ENCODE data around the gene FAM124A. TPM values are rescaled to one million over a fixed set of nuclear protein-coding genes. Genes with fewer than 3 reads are reported as not detected.

FAM124A gene
- total RNA-seq, 1 experiment from 2014 or later: 1.1 TPM

- ATAC-seq: no peak
Observed at GRCh38 chr13:51325837-51326236, 103.6 kb downstream of the FAM124A start.

GRCh38 chr13:51326777-51327176, 104.6 kb downstream of the FAM124A start:
- Histone ChIP-seq H3K9me3 (ENCODE audit: control insufficient read depth, insufficient read depth, low read depth, low read length) (no peaks in the 10 kb centered on the region), H3K4me3 (ENCODE audit: low read depth in 2 of 2, low read length in 2 of 2) (no peak overlapping the region), H3K27me3 (ENCODE audit: control insufficient read depth, insufficient read depth, low read length) (no peaks in the 10 kb centered on the region), H3K27ac (ENCODE audit: low read length) (no peak overlapping the region), H3K4me1 (ENCODE audit: control insufficient read depth, insufficient read depth, low read length) (no peaks in the 10 kb centered on the region), H3K36me3 (ENCODE audit: control insufficient read depth, insufficient read depth, low read length) (no peaks in the 10 kb centered on the region)
- CTCF ChIA-PET: no interaction called here
- no TSS peak for BruUV-seq (replicated peaks)
- POLR2A ChIA-PET: no interaction called here
- DNase-seq (ENCODE audit: low read depth, low spot score) (no peak), ATAC-seq (no peak)
- intact Hi-C loops (cut with micrococcal nuclease; ENCODE audit: unreplicated experiment) (no loop called here), in situ Hi-C loops (cut with HindIII; ENCODE audit: low pct_unique_long_range_greater_than_20kb, low sequenced_read_pairs) (no loop called here)
- TF ChIP-seq CTCF (IDR thresholded peaks at IDR 0.05) (no peak), TCF7L2 (IDR thresholded peaks at IDR 0.05; ENCODE audit: low read depth, low read length) (no peak), POLR2AphosphoS5 (IDR thresholded peaks at IDR 0.05; ENCODE audit: low read depth, low read length) (no peak), REST (IDR thresholded peaks at IDR 0.05; ENCODE audit: insufficient read depth in 1 of 2, low read depth in 2 of 2, low read length in 1 of 2) (no peak), SIN3A (IDR thresholded peaks at IDR 0.05; ENCODE audit: borderline replicate concordance, insufficient read depth, low read depth, low read length) (no peak)

More at GRCh38 chr13:51325837-51326236, 103.6 kb downstream of the FAM124A start:
- no peak overlapping the region for H3K4me3 ChIP-seq (ENCODE audit: low read depth in 2 of 2, low read length in 2 of 2)
- no TSS peak for BruUV-seq (replicated peaks)
- no peaks in the 10 kb centered on the region for H3K9me3 ChIP-seq (ENCODE audit: control insufficient read depth, insufficient read depth, low read depth, low read length)
- ChIA-PET POLR2A (no interaction called here), CTCF (no interaction called here)
- intact Hi-C loops (cut with micrococcal nuclease; ENCODE audit: unreplicated experiment) (no loop called here), in situ Hi-C loops (cut with HindIII; ENCODE audit: low pct_unique_long_range_greater_than_20kb, low sequenced_read_pairs) (no loop called here)
- TF ChIP-seq TCF7L2 (IDR thresholded peaks at IDR 0.05; ENCODE audit: low read depth, low read length): no peak
- no peak for TF ChIP-seq REST (IDR thresholded peaks at IDR 0.05; ENCODE audit: insufficient read depth in 1 of 2, low read depth in 2 of 2, low read length in 1 of 2)
- TF ChIP-seq POLR2AphosphoS5 (IDR thresholded peaks at IDR 0.05; ENCODE audit: low read depth, low read length): no peak
- TF ChIP-seq SIN3A (IDR thresholded peaks at IDR 0.05; ENCODE audit: borderline replicate concordance, insufficient read depth, low read depth, low read length): no peak
- TF ChIP-seq CTCF (IDR thresholded peaks at IDR 0.05): no peak
- no peaks in the 10 kb centered on the region for H3K27me3 ChIP-seq (ENCODE audit: control insufficient read depth, insufficient read depth, low read length)
- H3K4me1 ChIP-seq (ENCODE audit: control insufficient read depth, insufficient read depth, low read length): no peaks in the 10 kb centered on the region
- no peak for DNase-seq (ENCODE audit: low read depth, low spot score)
- no peaks in the 10 kb centered on the region for H3K36me3 ChIP-seq (ENCODE audit: control insufficient read depth, insufficient read depth, low read length)
- H3K27ac ChIP-seq (ENCODE audit: low read length): no peak overlapping the region

Measured in Panc1 (cell line).